HCT116 (cell line): ENCODE data around the gene FAM193A. TPM values are rescaled to one million over a fixed set of nuclear protein-coding genes. Genes with fewer than 3 reads are reported as not detected.

ENCODE experiments used
- ATAC-seq: fragments of 200-7000 bp; cut with Tn5 transposase; 2 replicates; pipeline ENCODE4 v1.9.1; 2020; ENCODE audit warnings: mild to moderate bottlenecking, moderate library complexity
- BruUV-seq: library from RNA; stranded (reverse); fragments of 400-500 nt; replicated peaks from 2 replicates; lab custom pipeline; 2021; lab: Mats Ljungman, UMichigan
- CTCF ChIA-PET: fragments of 300-600 bp; sonication (Branson Sonifier 250); formaldehyde crosslinking; loops from one replicate; lab custom pipeline; 2021; ENCODE audit warnings: antibody characterized with exemption; lab: Charles Lee
- POLR2A ChIA-PET: fragments of 300-600, 350-600 bp; sonication (Branson Sonifier 250); formaldehyde crosslinking; loops from one replicate; lab custom pipeline; 2021; ENCODE audit warnings: antibody characterized with exemption; lab: Charles Lee
- RAD21 ChIA-PET, 2 experiments: fragments of 300-600 bp; sonication (Branson Sonifier 250); formaldehyde crosslinking; loops; one replicate each; lab custom pipeline; 2023; ENCODE audit warnings: low total read pairs in 2 of 2; ENCODE audit not compliant: uncharacterized antibody in 2 of 2, unreplicated experiment in 2 of 2, low non-redundant PET in 1 of 2; lab: Charles Lee
- DNase-seq: peaks from one replicate; pipeline ENCODE4 v3.0.0-alpha.2; 2010; ENCODE audit warnings: low read depth, low spot score
- H2AFZ ChIP-seq: fragments of 200-600 bp; shearing (Covaris generic), sonication (generic); 2 replicates; pipeline ENCODE4 v1.6.1; 2017; ENCODE audit warnings: low read depth, mixed run types, mixed read lengths, antibody characterized with exemption, low read length; ENCODE audit not compliant: poor library complexity, severe bottlenecking
- H3K27ac ChIP-seq: 2 replicates; pipeline ENCODE4 v1.5.1; 2012; ENCODE audit warnings: low read depth, low read length
- H3K27me3 ChIP-seq: fragments of 200-600 bp; sonication (generic); 2 replicates; pipeline ENCODE4 v1.6.1; 2016; ENCODE audit warnings: mixed run types, low read length, mixed read lengths; ENCODE audit not compliant: insufficient read depth
- H3K36me3 ChIP-seq, 2 experiments: fragments of 200-500 bp in 1 of 2; fragments of 200-600 bp in 1 of 2; sonication (Bioruptor generic) in 1 of 2; sonication (generic) in 1 of 2; 2 replicates each; pipeline versions ENCODE4 v1.5.1 to v1.6.1; 2014 to 2016; ENCODE audit warnings: low read length in 2 of 2, inconsistent platforms in 1 of 2, mixed read lengths in 1 of 2, mixed run types in 1 of 2; ENCODE audit not compliant: insufficient read depth in 2 of 2, control insufficient read depth in 1 of 2
- H3K4me1 ChIP-seq, 2 experiments: fragments of 200-600 bp in 1 of 2; sonication (generic) in 1 of 2; 2 replicates each; pipeline versions ENCODE4 v1.5.1 to v1.6.1; 2012 to 2017; ENCODE audit warnings: low read length in 2 of 2, inconsistent platforms in 1 of 2, mild to moderate bottlenecking in 1 of 2, mixed read lengths in 1 of 2, mixed run types in 1 of 2, moderate library complexity in 1 of 2; ENCODE audit not compliant: insufficient read depth in 2 of 2, control insufficient read depth in 1 of 2
- H3K4me2 ChIP-seq: fragments of 200-600 bp; sonication (generic); 2 replicates; pipeline ENCODE4 v1.6.1; 2017; ENCODE audit warnings: mixed run types, low read length, mixed read lengths
- H3K4me3 ChIP-seq, 2 experiments: fragments of 200-600 bp in 1 of 2; sonication (generic) in 1 of 2; replicated peaks in 1 of 2; 2 replicates each; pipeline ENCODE4 v1.5.1; 2011 to 2016; ENCODE audit warnings: low read length in 2 of 2, control low read depth in 1 of 2, low read depth in 1 of 2, mild to moderate bottlenecking in 1 of 2, mixed read lengths in 1 of 2, mixed run types in 1 of 2
- H3K79me2 ChIP-seq: fragments of 200-600 bp; sonication (generic); 2 replicates; pipeline ENCODE4 v1.6.1; 2017; ENCODE audit warnings: mild to moderate bottlenecking, mixed run types, low read length, moderate library complexity, mixed read lengths; ENCODE audit not compliant: insufficient read depth
- H3K9ac ChIP-seq: fragments of 200-600 bp; sonication (generic); 2 replicates; pipeline ENCODE4 v1.6.1; 2016; ENCODE audit warnings: low read length, mixed read lengths
- H3K9me2 ChIP-seq: fragments of 200-600 bp; sonication (generic), shearing (Covaris generic); 2 replicates; pipeline ENCODE4 v1.6.1; 2017; ENCODE audit warnings: mixed run types, mild to moderate bottlenecking, moderate library complexity; ENCODE audit not compliant: insufficient read depth
- H3K9me3 ChIP-seq, 2 experiments: fragments of 200-500 bp in 1 of 2; fragments of 200-600 bp in 1 of 2; sonication (Bioruptor generic) in 1 of 2; sonication (generic) in 1 of 2; 2 replicates each; pipeline ENCODE4 v1.6.1; 2014 to 2017; ENCODE audit warnings: low read length in 2 of 2, mixed read lengths in 2 of 2, inconsistent platforms in 1 of 2, low read depth in 1 of 2, mild to moderate bottlenecking in 1 of 2, mixed run types in 1 of 2, moderate library complexity in 1 of 2; ENCODE audit not compliant: control insufficient read depth in 1 of 2, insufficient read depth in 1 of 2
- H4K20me1 ChIP-seq: fragments of 200-600 bp; sonication (generic), shearing (Covaris generic); 2 replicates; pipeline ENCODE4 v1.6.1; 2017; ENCODE audit warnings: mixed run types, mild to moderate bottlenecking, moderate library complexity; ENCODE audit not compliant: insufficient read depth
- ELF1 ChIP-seq: IDR thresholded peaks from 2 replicates; pipeline ENCODE4 v1.6.1; 2012; ENCODE audit warnings: low read depth, borderline replicate concordance
- EZH2 ChIP-seq: fragments of 200-600 bp; sonication (generic); IDR thresholded peaks from 2 replicates; pipeline ENCODE4 v1.6.1; 2017; ENCODE audit warnings: antibody characterized with exemption, mixed run types
- EZH2phosphoT487 ChIP-seq: fragments of 200-600 bp; IDR thresholded peaks from 2 replicates; pipeline ENCODE4 v1.6.1; 2018; ENCODE audit warnings: antibody characterized with exemption, borderline replicate concordance
- FOSL1 ChIP-seq: IDR thresholded peaks from 2 replicates; pipeline ENCODE4 v1.6.1; 2012; ENCODE audit warnings: low read depth
- JUND ChIP-seq: IDR thresholded peaks from 2 replicates; pipeline ENCODE4 v1.6.1; 2012
- POLR2A ChIP-seq: IDR thresholded peaks from 2 replicates; pipeline ENCODE4 v1.7.0; 2011; ENCODE audit warnings: borderline replicate concordance; ENCODE audit not compliant: insufficient read depth, insufficient read length; ENCODE audit errors: extremely low read depth
- POLR2AphosphoS5 ChIP-seq: IDR thresholded peaks from 2 replicates; pipeline ENCODE4 v1.6.1; 2011; ENCODE audit warnings: mild to moderate bottlenecking, low read depth, low read length, moderate library complexity
- RAD21 ChIP-seq: IDR thresholded peaks from 2 replicates; pipeline ENCODE4 v1.6.1; 2012; ENCODE audit warnings: low read depth, mild to moderate bottlenecking
- SIN3A ChIP-seq: IDR thresholded peaks from 2 replicates; pipeline ENCODE4 v1.6.1; 2012; ENCODE audit warnings: low read depth
- SP1 ChIP-seq: IDR thresholded peaks from 2 replicates; pipeline ENCODE4 v1.6.1; 2012; ENCODE audit warnings: low read depth
- SRF ChIP-seq: IDR thresholded peaks from 2 replicates; pipeline ENCODE4 v1.6.1; 2012; ENCODE audit warnings: low read depth
- TCF7L2 ChIP-seq: IDR thresholded peaks from 2 replicates; pipeline ENCODE4 v1.7.0; 2011; ENCODE audit warnings: borderline replicate concordance, inconsistent platforms; ENCODE audit not compliant: insufficient read depth, insufficient read length; ENCODE audit errors: extremely low read depth
- intact Hi-C: fragments of 100-400 bp; cut with micrococcal nuclease; formaldehyde crosslinking; loops from 2 replicates; pipeline ENCODE4 v1.10.0; 2022
- total RNA-seq: library from RNA; stranded (reverse); gene quantifications from one replicate; pipeline ENCODE4 v1.2.1, GENCODE V29; 2021; ENCODE audit not compliant: unreplicated experiment
- TF ChIP-seq, protein P1 (sequence below), 3 experiments: fragments of 200-600 bp in 1 of 3; sonication (generic) in 1 of 3; IDR thresholded peaks in 2 of 3; conservative IDR thresholded peaks in 1 of 3; 2 replicates each; pipeline ENCODE4 v1.5.1; 2012 to 2017; ENCODE audit warnings: low read depth in 2 of 3, low read length in 2 of 3, antibody characterized with exemption in 1 of 3, borderline replicate concordance in 1 of 3, control low read depth in 1 of 3, mild to moderate bottlenecking in 1 of 3, mixed read lengths in 1 of 3, mixed run types in 1 of 3, moderate library complexity in 1 of 3; ENCODE audit not compliant: insufficient read depth in 1 of 3
- TF ChIP-seq, protein P2 (sequence below): IDR thresholded peaks from 2 replicates; pipeline ENCODE4 v1.6.1; 2012

Gene FAM193A
- total RNA-seq, 1 experiment from 2014 or later: 15.7 TPM

- Histone ChIP-seq H2AFZ (no peak overlapping the region), H3K79me2 (peaks cover 92% of the 10 kb centered on the region), H3K4me2 (no peak overlapping the region), H3K9me2 (no peaks in the 10 kb centered on the region), H4K20me1 (peaks cover 15% of the 10 kb centered on the region; the same call in 1 of the 2 replicates), H3K9ac (no peak overlapping the region), H3K4me3 (no peak overlapping the region), H3K36me3 (no peaks in the 10 kb centered on the region), H3K27me3 (no peaks in the 10 kb centered on the region), H3K9me3 (no peaks in the 10 kb centered on the region), H3K4me1 (no peaks in the 10 kb centered on the region), H3K27ac (no peak overlapping the region)
- intact Hi-C loops: no loop called here
- TF ChIP-seq TCF7L2 (no peak), EZH2 (no peak), SP1 (no peak), JUND (no peak), SIN3A (no peak), POLR2A (no peak)
- TF ChIP-seq, protein P1, sequence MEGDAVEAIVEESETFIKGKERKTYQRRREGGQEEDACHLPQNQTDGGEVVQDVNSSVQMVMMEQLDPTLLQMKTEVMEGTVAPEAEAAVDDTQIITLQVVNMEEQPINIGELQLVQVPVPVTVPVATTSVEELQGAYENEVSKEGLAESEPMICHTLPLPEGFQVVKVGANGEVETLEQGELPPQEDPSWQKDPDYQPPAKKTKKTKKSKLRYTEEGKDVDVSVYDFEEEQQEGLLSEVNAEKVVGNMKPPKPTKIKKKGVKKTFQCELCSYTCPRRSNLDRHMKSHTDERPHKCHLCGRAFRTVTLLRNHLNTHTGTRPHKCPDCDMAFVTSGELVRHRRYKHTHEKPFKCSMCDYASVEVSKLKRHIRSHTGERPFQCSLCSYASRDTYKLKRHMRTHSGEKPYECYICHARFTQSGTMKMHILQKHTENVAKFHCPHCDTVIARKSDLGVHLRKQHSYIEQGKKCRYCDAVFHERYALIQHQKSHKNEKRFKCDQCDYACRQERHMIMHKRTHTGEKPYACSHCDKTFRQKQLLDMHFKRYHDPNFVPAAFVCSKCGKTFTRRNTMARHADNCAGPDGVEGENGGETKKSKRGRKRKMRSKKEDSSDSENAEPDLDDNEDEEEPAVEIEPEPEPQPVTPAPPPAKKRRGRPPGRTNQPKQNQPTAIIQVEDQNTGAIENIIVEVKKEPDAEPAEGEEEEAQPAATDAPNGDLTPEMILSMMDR (IDR thresholded peaks at IDR 0.05 in 2 of 3, conservative IDR thresholded peaks at IDR 0.05 in 1 of 3; ENCODE audit: borderline replicate concordance in 1 of 3, insufficient read depth in 1 of 3, low read depth in 2 of 3, low read length in 2 of 3): no peak
- TF ChIP-seq, protein P2, sequence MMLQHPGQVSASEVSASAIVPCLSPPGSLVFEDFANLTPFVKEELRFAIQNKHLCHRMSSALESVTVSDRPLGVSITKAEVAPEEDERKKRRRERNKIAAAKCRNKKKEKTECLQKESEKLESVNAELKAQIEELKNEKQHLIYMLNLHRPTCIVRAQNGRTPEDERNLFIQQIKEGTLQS: no peak
- no peak for DNase-seq
- BruUV-seq: no TSS peak
- ChIA-PET POLR2A (no interaction called here), RAD21 (no interaction called here), CTCF (no interaction called here)
- no peak for ATAC-seq
These were observed 14.7 kb downstream of the FAM193A start for GRCh38 chr4:2551118-2551517.

DNA sequence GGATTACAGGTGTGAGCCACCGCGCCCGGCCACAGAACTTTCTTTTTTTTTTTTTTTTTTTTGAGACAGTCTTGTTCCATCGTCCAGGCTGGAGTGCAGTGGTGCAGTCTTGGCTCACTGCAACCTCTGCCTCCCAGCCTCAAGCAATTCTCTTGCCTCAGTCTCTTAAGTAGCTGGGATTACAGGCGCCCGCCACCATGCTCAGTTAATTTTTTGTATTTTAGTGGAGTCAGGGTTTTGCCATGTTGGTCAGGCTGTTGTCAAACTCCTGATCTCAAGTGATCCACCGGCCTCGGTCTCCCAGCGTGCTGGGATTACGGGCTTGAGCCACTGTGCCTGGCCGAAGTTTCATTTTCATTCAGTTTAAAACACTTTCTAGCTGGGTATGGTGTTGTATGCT lies 16.4 kb downstream of the FAM193A start:
- no peaks in the 10 kb centered on the region for H3K27me3 ChIP-seq
- no peaks in the 10 kb centered on the region for H3K9me2 ChIP-seq
- H3K4me1 ChIP-seq: no peaks in the 10 kb centered on the region
- no peak for DNase-seq
- no TSS peak for BruUV-seq
- ATAC-seq: no peak
- no peak overlapping the region for H2AFZ ChIP-seq
- ChIA-PET CTCF (no interaction called here), POLR2A (no interaction called here), RAD21 (interaction anchor here in 1 of 2 experiments (0.7 kb wide), 1 partner anchor 104 kb away, joined by 3 read pairs; no protein-coding TSS in a partner anchor)
- H3K27ac ChIP-seq: no peak overlapping the region
- intact Hi-C loops: no loop called here
- H3K4me2 ChIP-seq: no peak overlapping the region
- H4K20me1 ChIP-seq: peaks cover 15% of the 10 kb centered on the region; the same call in 1 of the 2 replicates
- H3K4me3 ChIP-seq: no peak overlapping the region
- H3K79me2 ChIP-seq: peaks cover 91% of the 10 kb centered on the region
- no peaks in the 10 kb centered on the region for H3K9me3 ChIP-seq
- no peak overlapping the region for H3K9ac ChIP-seq
- H3K36me3 ChIP-seq: no peaks in the 10 kb centered on the region
- TF ChIP-seq EZH2phosphoT487: no peak
- TF ChIP-seq, protein P2: no peak
- no peak for TF ChIP-seq ELF1
- no peak for TF ChIP-seq RAD21
- no peak for TF ChIP-seq SRF
- no peak for TF ChIP-seq JUND
- no peak for TF ChIP-seq TCF7L2
- no peak for TF ChIP-seq POLR2AphosphoS5
- TF ChIP-seq FOSL1: no peak
- no peak for TF ChIP-seq EZH2
- TF ChIP-seq, protein P1 (IDR thresholded peaks at IDR 0.05 in 2 of 3, conservative IDR thresholded peaks at IDR 0.05 in 1 of 3; ENCODE audit: borderline replicate concordance in 1 of 3, insufficient read depth in 1 of 3, low read depth in 2 of 3, low read length in 2 of 3): no peak
